Measurements from ENCODE around the gene TMEM25.

GRCh38 chr11:118569670-118570069 is 38.7 kb downstream of the TMEM25 start:
- TF ChIP-seq BRF2 (CRISPR knock-in tag; IDR thresholded peaks at IDR 0.05) (no peak), ZNF30 (CRISPR knock-in tag; IDR thresholded peaks at IDR 0.05) (no peak), HNRNPUL1 (IDR thresholded peaks at IDR 0.05; ENCODE audit: low read depth, low read length) (no peak), USF2 (IDR thresholded peaks at IDR 0.05; ENCODE audit: low read depth, low read length) (no peak), USF2 (CRISPR knock-in tag; IDR thresholded peaks at IDR 0.05; ENCODE audit: borderline replicate concordance) (no peak), ZBTB49 (CRISPR knock-in tag; IDR thresholded peaks at IDR 0.05; ENCODE audit: borderline replicate concordance) (no peak), SMYD3 (CRISPR knock-in tag; IDR thresholded peaks at IDR 0.05) (no peak), PRDM15 (CRISPR knock-in tag; IDR thresholded peaks at IDR 0.05) (no peak), KAT7 (CRISPR knock-in tag; IDR thresholded peaks at IDR 0.05; ENCODE audit: borderline replicate concordance) (no peak)

All from HepG2 (cell line).